Activated B cell treated with CpG ODN at 0.5 μM for 24 hours (primary cell): ENCODE measurements around the gene GIGYF2. TPM values are rescaled to one million over a fixed set of nuclear protein-coding genes. Genes with fewer than 3 reads are reported as not detected.

Experiments used
- ATAC-seq: fragments of 200-7000 bp; cut with Tn5 transposase; one replicate; pipeline ENCODE4 v1.10.0; 2021; ENCODE audit warnings: low read depth, mild to moderate bottlenecking, moderate library complexity
- CTCF ChIA-PET: fragments of 350-600 bp; sonication (Branson Sonifier 250); formaldehyde crosslinking; loops from one replicate; lab custom pipeline; 2021; ENCODE audit warnings: antibody characterized with exemption; lab: Charles Lee
- POLR2A ChIA-PET: fragments of 350-600 bp; sonication (Branson Sonifier 250); formaldehyde crosslinking; loops from one replicate; lab custom pipeline; 2021; ENCODE audit warnings: antibody characterized with exemption; lab: Charles Lee
- DNase-seq: peaks from one replicate; pipeline ENCODE4 v3.0.0; 2022
- H3K27ac Mint-ChIP-seq: one replicate; pipeline ENCODE4 v1.8.0; 2020; ENCODE audit warnings: mixed read lengths
- H3K27me3 Mint-ChIP-seq: one replicate; pipeline ENCODE4 v1.8.0; 2021; ENCODE audit warnings: mixed read lengths
- H3K36me3 Mint-ChIP-seq: one replicate; pipeline ENCODE4 v1.8.0; 2021; ENCODE audit warnings: low read depth, mixed read lengths
- H3K4me1 Mint-ChIP-seq: one replicate; pipeline ENCODE4 v1.8.0; 2021; ENCODE audit warnings: mixed read lengths
- H3K4me3 Mint-ChIP-seq: one replicate; pipeline ENCODE4 v1.8.0; 2020; ENCODE audit warnings: mild to moderate bottlenecking, mixed read lengths
- H3K9me3 Mint-ChIP-seq: one replicate; pipeline ENCODE4 v1.8.0; 2020; ENCODE audit warnings: mixed read lengths
- intact Hi-C: fragments of 100-400 bp; cut with micrococcal nuclease; formaldehyde crosslinking; loops from one replicate; pipeline ENCODE4 v1.15.1; 2024
- total RNA-seq: library from RNA; stranded (reverse); gene quantifications from 2 replicates; pipeline ENCODE4 v1.2.3, GENCODE V29; 2022
- TF ChIP-seq, protein P1 (sequence below): fragments of 200-600 bp; IDR thresholded peaks from one replicate; pipeline ENCODE4 v1.8.0; 2022; ENCODE audit warnings: antibody characterized with exemption, mild to moderate bottlenecking

Gene GIGYF2
- total RNA-seq, 1 donor from 2014 or later: 77.9 TPM

DNA sequence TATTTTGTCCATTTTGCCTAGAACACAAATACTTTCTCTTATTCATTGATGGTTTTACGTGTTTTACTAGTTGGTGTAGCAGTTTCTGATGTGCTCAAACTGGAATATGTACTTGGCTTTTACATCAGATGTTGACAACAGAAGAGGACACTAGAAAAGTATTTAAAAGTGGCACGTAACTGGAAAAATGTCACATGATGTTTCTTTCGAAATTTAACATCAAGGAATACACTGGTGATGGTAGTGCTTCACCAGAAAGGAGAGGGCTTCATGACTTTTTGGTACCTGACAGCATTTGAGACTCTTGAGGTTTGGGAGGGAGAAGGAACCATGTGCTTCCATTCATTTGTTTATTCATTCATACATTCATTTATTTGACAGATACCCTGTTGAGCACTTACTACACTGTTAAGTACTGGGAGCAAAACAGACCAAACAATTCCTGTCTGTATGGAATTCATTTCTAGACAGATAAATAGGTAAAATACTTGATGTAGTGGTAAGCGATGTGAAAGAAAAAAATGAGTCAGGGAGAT, 1.5 kb downstream of the GIGYF2 start:
- DNase-seq (no peak), ATAC-seq (no peak)
- Mint-ChIP-seq H3K4me1 (peaks cover 35% of the 10 kb centered on the region), H3K9me3 (no peaks in the 10 kb centered on the region), H3K27ac (no peak overlapping the region), H3K36me3 (peaks cover 30% of the 10 kb centered on the region), H3K27me3 (no peaks in the 10 kb centered on the region), H3K4me3 (peak overlapping the region; percentile 89)
- intact Hi-C loops: loop anchor here (5.0 kb wide), 2 partner anchors 554 to 1169 kb away; partner anchors contain the start of genes ATG16L1 and MSL3B
- ChIA-PET POLR2A (no interaction called here), CTCF (no interaction called here)
- TF ChIP-seq, protein P1, sequence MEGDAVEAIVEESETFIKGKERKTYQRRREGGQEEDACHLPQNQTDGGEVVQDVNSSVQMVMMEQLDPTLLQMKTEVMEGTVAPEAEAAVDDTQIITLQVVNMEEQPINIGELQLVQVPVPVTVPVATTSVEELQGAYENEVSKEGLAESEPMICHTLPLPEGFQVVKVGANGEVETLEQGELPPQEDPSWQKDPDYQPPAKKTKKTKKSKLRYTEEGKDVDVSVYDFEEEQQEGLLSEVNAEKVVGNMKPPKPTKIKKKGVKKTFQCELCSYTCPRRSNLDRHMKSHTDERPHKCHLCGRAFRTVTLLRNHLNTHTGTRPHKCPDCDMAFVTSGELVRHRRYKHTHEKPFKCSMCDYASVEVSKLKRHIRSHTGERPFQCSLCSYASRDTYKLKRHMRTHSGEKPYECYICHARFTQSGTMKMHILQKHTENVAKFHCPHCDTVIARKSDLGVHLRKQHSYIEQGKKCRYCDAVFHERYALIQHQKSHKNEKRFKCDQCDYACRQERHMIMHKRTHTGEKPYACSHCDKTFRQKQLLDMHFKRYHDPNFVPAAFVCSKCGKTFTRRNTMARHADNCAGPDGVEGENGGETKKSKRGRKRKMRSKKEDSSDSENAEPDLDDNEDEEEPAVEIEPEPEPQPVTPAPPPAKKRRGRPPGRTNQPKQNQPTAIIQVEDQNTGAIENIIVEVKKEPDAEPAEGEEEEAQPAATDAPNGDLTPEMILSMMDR: no peak

DNA sequence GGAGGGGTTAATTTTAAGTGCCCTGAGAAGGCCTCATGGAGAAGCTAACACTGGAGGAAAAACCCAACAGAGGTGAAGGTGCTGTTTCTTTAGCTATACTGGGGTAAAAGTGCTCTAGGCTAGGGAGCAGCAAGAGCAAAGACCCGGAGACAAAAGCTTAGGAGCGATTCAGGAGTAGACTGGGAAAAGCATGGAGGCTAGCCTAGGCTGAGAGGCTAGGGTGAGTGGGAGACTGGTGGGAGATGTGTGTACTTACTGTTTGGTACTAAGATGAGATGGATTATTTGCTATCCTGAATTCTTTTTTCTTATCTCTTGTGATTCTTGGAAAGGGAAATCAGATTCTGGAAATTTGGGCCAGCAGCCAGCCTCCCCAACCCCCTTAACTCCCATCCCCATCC, 2.0 kb downstream of the GIGYF2 start:
- no peak for DNase-seq
- ChIA-PET POLR2A (no interaction called here), CTCF (no interaction called here)
- H3K4me1 Mint-ChIP-seq: peaks cover 38% of the 10 kb centered on the region
- peaks cover 35% of the 10 kb centered on the region for H3K36me3 Mint-ChIP-seq
- no peaks in the 10 kb centered on the region for H3K27me3 Mint-ChIP-seq
- peak overlapping the region; percentile 89 for H3K4me3 Mint-ChIP-seq
- no peak for ATAC-seq
- TF ChIP-seq, protein P1: no peak
- no peaks in the 10 kb centered on the region for H3K9me3 Mint-ChIP-seq
- intact Hi-C loops: loop anchor here (5.0 kb wide), 2 partner anchors 553 to 1168 kb away; partner anchors contain the start of genes ATG16L1 and MSL3B
- no peak overlapping the region for H3K27ac Mint-ChIP-seq

DNA sequence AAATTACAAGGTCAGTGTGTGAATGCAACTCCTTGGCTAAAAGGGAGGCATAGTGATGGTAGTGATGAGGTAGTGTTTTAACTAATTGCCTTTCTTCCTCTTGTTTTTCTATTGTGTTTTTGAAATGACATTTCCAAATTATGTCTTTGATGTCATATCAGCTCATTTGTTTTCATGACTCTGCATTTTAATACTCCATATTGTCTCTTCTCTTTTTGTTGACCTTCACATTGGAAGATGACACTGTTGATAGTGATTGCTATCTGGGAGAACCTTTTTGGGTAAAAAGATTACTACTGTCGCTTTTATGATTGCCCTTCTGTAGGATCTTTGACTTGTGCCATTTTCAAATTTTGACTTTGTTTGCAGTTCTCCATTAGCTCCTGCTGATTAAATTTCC, 3.0 kb downstream of the GIGYF2 start:
- no peak for ATAC-seq
- no peak for DNase-seq
- TF ChIP-seq, protein P1: no peak
- no peak overlapping the region for H3K27ac Mint-ChIP-seq
- peaks cover 38% of the 10 kb centered on the region for H3K4me1 Mint-ChIP-seq
- H3K36me3 Mint-ChIP-seq: peaks cover 43% of the 10 kb centered on the region
- H3K4me3 Mint-ChIP-seq: no peak overlapping the region
- intact Hi-C loops: no loop called here
- ChIA-PET CTCF (no interaction called here), POLR2A (no interaction called here)
- H3K9me3 Mint-ChIP-seq: no peaks in the 10 kb centered on the region
- no peaks in the 10 kb centered on the region for H3K27me3 Mint-ChIP-seq

DNA sequence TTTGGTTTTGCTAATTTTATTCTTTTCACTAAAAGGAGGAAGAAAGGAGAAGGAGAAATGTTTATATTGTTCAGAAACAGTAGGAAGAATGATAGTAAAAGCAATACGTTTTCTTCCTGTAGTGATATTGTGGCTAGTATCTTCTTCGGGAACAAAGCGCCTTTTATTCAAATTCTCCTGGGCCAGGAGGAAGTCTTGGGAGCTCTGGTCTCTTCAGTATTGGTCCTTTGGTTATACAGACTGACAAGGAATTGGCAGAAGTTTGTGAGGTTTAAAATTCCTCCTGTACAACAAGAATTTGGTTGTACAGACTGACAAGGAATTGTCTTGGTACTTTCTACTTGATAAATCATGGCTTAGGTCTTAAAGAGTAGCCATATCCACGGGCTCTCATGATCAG, 9.9 kb downstream of the GIGYF2 start:
- ATAC-seq (no peak), DNase-seq (no peak)
- H3K36me3 Mint-ChIP-seq: peaks cover 52% of the 10 kb centered on the region
- H3K4me1 Mint-ChIP-seq: peaks cover 7% of the 10 kb centered on the region
- no peaks in the 10 kb centered on the region for H3K9me3 Mint-ChIP-seq
- ChIA-PET CTCF (no interaction called here), POLR2A (interaction anchor here (0.6 kb wide), 1 partner anchor 27 kb away, joined by 4 read pairs; no protein-coding TSS in a partner anchor)
- intact Hi-C loops: no loop called here
- no peak overlapping the region for H3K4me3 Mint-ChIP-seq
- no peaks in the 10 kb centered on the region for H3K27me3 Mint-ChIP-seq
- TF ChIP-seq, protein P1: no peak
- H3K27ac Mint-ChIP-seq: no peak overlapping the region

DNA sequence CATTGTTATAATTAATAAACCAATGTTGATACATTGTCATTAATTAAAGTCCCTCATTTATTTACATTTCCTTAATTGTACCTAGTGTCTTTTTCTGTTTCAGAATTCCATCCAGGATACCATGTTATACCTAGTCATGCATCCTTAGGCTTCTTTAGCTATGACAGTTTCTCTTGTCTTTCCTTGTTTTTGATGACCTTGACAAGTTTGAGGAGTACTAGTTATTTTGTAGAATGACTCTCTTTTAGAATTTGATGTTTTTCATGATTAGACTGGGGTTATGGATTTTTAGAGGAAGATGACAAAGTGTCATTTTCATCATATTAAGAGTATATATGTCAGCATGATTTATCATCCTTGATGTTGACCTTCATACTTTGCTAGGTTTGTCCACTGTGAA, 16.4 kb downstream of the GIGYF2 start:
- ChIA-PET POLR2A (no interaction called here), CTCF (no interaction called here)
- Mint-ChIP-seq H3K27me3 (no peaks in the 10 kb centered on the region), H3K4me3 (no peak overlapping the region), H3K4me1 (peaks cover 13% of the 10 kb centered on the region), H3K27ac (no peak overlapping the region), H3K36me3 (peaks cover 61% of the 10 kb centered on the region), H3K9me3 (no peaks in the 10 kb centered on the region)
- intact Hi-C loops: no loop called here
- ATAC-seq (no peak), DNase-seq (no peak)
- TF ChIP-seq, protein P1: no peak
